HG03439 (cell line): ENCODE data around the gene HDAC5.
"Not testable (repeated sequence)": the region's sequence is repeated elsewhere in the genome, so short reads cannot be mapped to it uniquely, and the experiment has no call there.

Experiments
- ATAC-seq: cut with Tn5 transposase; IDR thresholded peaks from one replicate; pipeline ENCODE4 v1.9.1; 2021; ENCODE audit warnings: mild to moderate bottlenecking, moderate library complexity; ENCODE audit not compliant: unreplicated experiment

HDAC5 gene

DNA sequence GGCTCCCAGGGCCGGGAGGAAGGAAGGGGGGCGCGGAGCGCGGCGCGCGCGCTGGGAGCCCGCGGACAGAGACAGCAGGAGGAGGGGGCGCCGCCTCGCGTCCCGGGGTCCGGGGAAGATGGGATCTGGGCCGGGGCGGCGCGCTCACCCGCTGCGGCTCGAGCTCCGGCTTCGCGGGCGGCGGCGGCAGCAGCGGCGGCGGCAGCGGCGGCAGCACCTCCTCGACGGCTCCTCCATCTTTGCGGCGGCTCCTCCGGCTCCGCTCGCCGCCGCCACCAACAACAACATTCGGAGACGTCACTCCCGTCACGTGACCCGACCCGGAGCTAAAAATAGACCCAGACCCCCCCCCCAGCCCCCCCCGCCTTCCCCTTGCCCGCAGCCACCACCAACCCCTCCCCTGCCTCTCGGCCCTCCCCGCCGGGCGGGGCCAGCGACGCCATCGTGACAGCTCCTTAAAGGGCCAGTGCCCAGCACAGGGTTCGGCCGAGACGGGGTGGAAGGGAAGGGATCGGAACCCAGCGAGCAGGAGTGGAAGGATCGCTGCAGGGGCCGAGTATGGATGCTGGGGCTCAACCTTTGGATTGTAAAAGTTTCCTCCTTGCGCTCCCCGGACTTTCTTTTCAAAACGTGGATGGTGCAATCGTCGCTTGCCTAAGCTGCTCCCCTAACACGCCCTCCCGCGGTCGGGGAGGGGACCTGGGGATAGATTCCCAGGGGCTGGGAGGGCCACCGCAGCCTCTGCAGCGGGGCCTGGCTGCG, at the start of gene HDAC5:
HDAC5 (minus strand) TSS at position 286 of the 762 bp plus-strand sequence. CDS start 6,126 bp downstream, outside the sequence.
- ATAC-seq, result peak; percentile 93

DNA sequence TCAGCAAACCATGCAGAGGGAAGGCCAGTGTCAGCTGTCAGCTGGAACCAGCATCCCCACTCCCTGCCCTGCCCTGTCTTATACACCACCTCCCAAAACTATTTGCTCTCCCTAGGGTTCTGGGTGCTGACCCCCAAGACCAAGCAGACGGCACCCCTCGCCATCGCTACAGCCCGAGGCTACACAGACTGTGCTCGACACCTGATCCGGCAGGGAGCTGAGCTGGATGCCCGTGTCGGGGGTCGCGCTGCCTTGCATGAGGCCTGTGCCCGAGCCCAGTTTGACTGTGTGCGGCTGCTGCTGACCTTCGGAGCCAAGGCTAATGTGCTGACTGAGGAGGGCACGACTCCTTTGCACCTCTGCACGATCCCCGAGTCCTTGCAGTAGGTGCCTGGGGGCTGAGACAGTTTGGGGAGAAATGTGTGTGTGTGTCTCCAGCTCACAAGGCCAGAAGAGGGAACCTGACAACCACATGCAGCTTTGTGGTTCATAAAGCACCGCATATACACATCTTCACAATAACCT, 48.6 kb upstream of the HDAC5 start:
- no peak for ATAC-seq

DNA sequence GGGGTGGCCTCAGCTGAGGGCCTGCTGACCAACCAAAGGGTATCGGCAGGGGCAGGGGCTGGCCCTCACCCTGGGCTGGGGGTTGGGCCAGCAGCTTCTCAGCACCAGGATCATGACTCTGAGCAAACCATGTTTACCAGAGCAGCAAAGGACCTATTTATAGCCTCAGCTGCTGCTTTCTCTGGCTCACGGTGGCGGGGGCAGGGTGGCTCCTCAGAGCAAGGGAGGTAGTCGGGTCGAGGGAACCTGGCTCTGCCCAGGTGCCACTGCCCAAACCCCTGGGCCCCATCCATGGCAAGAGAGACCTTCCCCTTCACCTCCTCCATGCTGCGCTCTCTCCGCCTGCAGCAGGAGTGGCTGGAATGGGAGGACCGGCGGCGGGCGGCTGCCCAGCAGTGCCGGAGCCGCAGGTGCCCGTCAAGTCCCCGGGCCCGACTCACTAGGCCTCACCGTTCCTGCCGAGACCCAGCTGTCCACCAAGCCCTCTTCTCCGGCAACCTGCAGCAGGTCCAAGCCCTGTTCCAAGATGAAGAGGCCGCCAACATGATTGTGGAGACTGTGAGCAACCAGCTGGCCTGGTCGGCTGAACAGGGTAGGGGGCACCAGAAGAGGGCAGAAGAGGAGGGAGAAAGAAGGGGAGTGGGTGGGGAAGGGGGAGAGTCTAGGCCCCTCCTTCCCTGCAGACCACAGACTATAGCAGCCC, 47.2 kb upstream of the HDAC5 start, which contains the start of gene ASB16:
ASB16 (plus strand) TSS at position 206 of the 703 bp plus-strand sequence; CDS start at position 292, 86 bp downstream.
- no peak for ATAC-seq

DNA sequence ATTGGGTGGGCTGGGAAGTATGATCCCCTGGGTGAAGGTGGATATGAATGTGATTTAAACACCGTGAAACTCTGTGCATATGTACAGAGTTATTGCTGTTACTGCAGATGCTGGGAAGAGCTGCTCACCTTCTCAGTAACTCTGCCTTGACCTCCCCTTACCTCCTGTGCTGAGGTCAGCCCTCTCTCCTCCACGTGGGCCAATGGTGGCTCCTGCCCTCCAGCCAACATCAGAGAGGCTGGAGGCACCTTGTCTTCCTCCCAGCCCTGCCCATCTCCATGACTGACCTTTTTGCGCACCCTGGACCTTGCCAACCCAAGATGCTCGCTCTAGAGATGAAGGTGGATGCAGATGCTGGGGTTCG, 46.7 kb upstream of the HDAC5 start:
- no peak for ATAC-seq

GRCh38 chr17:44167181-44167861, 43.9 kb upstream of the HDAC5 start:
- ATAC-seq, result no peak

DNA sequence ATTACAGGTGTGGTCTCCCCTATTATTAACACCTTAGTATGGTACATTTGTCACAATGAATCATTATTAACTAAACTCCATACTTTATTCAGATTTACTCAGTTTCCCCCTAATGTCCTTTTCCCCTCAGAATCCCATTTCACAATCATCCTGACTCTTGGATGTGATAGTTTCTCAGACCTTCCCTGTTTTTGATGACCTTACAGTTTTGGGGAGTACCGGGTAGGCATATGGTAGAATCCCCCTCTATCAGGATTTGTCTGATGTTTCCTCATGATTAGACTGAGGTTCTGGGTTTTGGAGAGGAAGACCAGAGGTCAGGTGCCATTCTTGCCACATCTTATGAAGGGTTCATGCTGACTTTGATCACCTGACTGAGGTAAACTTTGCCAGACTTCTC, 41.0 kb upstream of the HDAC5 start:
- ATAC-seq, result no peak

DNA sequence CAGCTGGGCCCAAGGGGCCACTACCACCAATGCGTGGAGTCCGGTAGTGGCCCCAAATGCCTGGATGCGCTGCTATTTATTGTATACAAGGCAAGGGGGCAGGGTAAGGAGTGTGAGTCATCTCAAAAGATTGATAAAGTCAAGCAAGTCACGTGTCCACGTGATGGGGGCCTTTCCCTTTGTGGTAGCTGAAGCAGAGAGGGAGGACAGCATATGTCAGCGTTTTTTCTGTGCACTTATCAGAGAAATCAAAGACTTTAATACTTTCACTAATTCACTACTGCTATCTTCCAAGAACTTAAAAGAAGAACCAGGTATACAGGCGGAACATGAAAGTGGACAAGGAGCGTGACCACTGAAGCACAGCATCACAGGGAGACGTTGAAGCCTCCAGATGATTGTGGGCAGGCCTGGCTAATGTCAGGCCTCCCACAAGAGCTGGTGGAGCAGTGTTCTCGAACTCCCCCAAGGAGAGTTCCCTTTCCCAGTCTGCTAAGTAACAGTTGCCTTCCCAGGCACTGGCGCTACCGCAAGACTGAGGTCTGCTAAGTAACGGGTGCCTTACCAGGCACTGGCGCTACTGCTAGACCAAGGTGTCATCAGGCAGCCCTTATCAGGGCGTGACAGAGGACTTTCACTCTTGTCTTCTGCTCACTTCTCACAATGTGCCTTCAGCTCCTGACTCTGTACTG, 36.2 kb upstream of the HDAC5 start:
- no peak for ATAC-seq

GRCh38 chr17:44155488-44155887, 32.0 kb upstream of the HDAC5 start:
- no peak for ATAC-seq

GRCh38 chr17:44152875-44153274, 29.4 kb upstream of the HDAC5 start:
- no peak for ATAC-seq

DNA sequence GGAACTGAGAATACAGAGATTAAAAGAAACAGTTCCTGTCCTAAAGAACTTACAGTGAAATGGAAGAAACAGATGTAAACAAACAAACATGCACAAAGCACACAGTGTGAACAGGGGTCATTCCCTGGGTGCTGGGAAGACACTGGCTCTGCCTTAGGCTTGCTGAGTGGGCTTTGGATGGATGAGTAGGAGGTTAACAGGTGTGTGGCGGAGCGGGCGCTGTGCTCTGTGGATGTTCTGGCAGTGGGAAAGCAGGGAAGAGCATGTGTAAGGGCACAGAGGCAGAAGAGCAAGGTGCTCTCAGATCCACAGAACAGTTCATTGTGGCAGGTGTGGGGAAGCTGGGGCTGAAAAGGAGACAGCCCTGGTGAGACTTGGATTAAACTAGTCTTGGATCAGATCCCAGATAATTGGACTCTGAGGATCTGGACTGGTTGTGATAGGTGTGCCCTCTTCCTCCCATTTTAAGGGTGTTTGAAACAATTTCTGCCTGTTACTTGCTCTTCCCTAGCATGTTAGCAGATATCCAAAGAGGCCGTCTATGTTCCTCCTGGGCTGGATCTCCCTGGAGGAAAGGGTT, 26.4 kb upstream of the HDAC5 start:
- ATAC-seq, result no peak

DNA sequence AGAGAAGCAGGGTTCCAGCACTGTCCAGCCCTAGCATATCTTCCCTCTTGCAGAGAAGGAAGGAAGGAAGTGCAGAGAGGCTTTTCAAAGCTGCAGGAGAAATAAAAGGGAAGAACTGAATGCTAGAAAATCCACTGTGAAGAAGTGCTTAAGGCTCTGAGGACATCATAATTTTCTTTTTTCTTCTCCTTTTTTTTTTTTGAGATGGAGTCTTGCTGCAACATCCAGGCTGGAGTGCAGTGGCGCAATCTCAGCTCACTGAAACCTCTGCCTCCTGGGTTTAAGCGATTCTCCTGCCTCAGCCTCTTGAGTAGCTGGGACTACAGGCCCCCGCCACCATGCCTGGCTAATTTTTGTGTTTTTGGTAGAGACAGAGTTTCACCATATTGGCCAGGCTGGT, 25.6 kb upstream of the HDAC5 start:
- ATAC-seq, result not testable (repeated sequence)

DNA sequence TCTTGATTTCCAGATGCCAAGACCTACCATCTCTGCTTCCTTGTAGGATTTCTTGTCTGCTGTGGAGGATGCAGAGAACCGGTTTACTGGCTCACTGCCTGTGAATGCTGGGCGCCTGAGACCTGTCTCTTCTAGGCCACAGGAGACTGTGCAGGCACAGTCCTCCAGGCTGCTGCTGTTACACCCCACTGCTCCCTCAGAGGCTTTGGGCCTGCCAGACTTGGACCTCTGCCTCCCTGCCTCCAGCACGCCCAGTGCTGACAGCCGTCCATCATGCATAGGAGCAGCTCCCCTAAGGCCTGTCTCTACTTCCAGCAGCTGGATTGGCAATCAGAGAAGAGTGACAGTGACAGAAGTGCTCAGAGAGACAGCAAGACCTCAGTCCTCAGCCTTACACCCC, 24.4 kb upstream of the HDAC5 start:
- ATAC-seq, result no peak

GRCh38 chr17:44146375-44147346, 23.2 kb upstream of the HDAC5 start:
- no peak for ATAC-seq

DNA sequence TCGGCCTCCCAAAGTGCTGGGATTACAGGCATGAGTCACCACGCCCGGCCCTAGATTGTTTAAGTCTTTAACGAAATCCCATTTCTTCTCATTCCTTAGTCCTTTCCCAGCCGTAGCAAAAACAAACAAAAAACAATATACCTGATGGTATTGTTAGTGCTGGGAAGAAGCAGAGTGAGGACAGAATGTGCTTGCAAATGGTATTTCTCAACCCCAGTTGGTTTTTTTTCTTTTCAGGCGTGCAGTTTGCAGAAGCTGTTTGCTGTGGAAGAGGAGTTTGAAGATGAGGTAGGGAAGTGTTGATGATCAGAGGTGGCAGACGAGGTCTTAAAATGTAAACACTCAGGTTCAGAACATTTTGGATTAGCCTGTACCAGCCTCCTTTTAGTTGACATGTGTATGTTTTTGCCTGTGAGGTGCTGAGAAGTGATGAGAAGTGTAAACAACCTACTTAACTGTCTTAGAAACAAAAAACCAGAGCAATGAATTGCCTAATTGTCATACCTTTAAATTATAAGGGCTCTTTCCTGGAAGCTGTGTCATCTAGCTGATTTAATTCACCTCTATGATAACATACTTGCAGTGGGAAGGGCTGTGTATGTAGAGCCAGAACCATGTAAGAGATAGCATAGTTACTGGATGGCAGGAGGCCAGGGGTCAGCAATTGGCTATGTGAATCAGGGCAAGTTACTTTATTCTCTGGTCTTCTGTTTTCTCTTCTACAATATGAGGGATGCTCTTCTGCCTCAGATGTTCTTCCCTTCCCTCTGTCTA, 21.7 kb upstream of the HDAC5 start:
- no peak for ATAC-seq

DNA sequence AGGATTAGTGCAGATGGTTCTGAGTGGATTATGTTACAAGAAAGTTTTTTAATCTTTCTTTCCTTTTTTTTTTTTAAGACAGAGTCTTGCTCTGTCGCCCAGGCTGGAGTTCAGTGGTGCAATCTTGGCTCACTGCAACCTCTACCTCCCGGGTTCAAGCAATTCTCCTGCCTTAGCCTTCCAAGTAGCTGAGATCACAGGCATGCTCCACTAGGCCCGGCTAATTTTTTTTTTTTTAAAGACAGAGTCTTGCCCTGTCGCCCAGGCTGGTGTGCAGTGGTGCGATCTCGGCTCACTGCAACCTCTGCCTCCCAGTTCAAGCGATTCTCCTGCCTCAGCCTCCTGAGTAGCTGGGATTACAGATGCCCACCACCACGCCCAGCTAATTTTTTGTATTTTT, 20.5 kb upstream of the HDAC5 start:
- not testable (repeated sequence) for ATAC-seq

- ATAC-seq, result no peak
These were observed 14.7 kb upstream of the HDAC5 start for GRCh38 chr17:44137891-44138709.

- ATAC-seq, result no peak
These were observed 11.5 kb upstream of the HDAC5 start for GRCh38 chr17:44134752-44135568.
